AG04450 (cell line): ENCODE data around the gene NXPE1. TPM values are rescaled to one million over a fixed set of nuclear protein-coding genes. Genes with fewer than 3 reads are reported as not detected.

Source experiments
- CTCF ChIA-PET: fragments of 300-600, 350-600 bp; formaldehyde crosslinking; extraction: SDS; loops from one replicate; lab custom pipeline; 2022; ENCODE audit warnings: antibody characterized with exemption, inconsistent platforms; lab: Charles Lee
- POLR2A ChIA-PET: fragments of 350-600 bp; formaldehyde crosslinking; extraction: SDS; loops from one replicate; lab custom pipeline; 2021; ENCODE audit warnings: antibody characterized with exemption, inconsistent platforms; lab: Yijun Ruan, JAX
- DNase-seq: peaks from one replicate; pipeline ENCODE4 v3.0.0-alpha.2; 2011; ENCODE audit warnings: low read depth, low spot score
- H3K27ac ChIP-seq: one replicate; pipeline ENCODE4 v1.5.1; 2012; ENCODE audit warnings: low read depth, low read length, control low read depth
- H3K27me3 ChIP-seq: one replicate; pipeline ENCODE4 v1.6.0; 2012; ENCODE audit warnings: low read length; ENCODE audit not compliant: control insufficient read depth, insufficient read depth
- H3K4me3 ChIP-seq: 2 replicates; pipeline ENCODE4 v1.5.1; 2011; ENCODE audit warnings: mild to moderate bottlenecking, low read depth, low read length, control low read depth
- H3K9me3 ChIP-seq: 2 replicates; pipeline ENCODE4 v1.5.1; 2012; ENCODE audit warnings: low read length; ENCODE audit not compliant: control insufficient read depth, insufficient read depth
- polyA plus RNA-seq: library from polyadenylated mRNA; depleted of rRNA; stranded (reverse); fragments of >200 nt; gene quantifications from 2 replicates; pipeline ENCODE4 v1.2.3, GENCODE V29; 2011
- TF ChIP-seq, protein P1 (sequence below): IDR thresholded peaks from 2 replicates; pipeline ENCODE4 v1.5.1; 2011; ENCODE audit warnings: low read depth, low read length, control low read depth, inconsistent platforms

Gene NXPE1
- polyA plus RNA-seq, 1 experiment: not detected

DNA sequence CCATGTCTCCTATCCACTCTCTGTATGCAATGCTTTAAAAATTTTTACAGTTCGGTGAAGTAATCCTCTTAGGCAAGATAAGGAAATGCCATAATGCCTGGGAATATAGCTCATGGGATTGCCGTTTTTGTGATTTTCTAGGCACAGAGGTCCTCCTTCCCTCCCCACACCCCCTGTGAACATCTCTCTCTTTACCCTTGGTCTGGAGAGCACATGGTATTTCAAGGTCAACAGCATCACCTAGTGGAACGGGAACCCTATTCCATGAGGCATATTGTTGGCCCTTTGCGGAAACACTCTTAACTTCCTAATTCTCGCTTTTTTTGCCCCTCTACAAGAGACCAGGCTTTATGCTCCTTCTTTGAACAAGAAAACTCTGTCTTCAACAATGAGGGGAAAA is 27.1 kb upstream of the NXPE1 start:
- TF ChIP-seq, protein P1, sequence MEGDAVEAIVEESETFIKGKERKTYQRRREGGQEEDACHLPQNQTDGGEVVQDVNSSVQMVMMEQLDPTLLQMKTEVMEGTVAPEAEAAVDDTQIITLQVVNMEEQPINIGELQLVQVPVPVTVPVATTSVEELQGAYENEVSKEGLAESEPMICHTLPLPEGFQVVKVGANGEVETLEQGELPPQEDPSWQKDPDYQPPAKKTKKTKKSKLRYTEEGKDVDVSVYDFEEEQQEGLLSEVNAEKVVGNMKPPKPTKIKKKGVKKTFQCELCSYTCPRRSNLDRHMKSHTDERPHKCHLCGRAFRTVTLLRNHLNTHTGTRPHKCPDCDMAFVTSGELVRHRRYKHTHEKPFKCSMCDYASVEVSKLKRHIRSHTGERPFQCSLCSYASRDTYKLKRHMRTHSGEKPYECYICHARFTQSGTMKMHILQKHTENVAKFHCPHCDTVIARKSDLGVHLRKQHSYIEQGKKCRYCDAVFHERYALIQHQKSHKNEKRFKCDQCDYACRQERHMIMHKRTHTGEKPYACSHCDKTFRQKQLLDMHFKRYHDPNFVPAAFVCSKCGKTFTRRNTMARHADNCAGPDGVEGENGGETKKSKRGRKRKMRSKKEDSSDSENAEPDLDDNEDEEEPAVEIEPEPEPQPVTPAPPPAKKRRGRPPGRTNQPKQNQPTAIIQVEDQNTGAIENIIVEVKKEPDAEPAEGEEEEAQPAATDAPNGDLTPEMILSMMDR: peak; percentile 30
- CTCF ChIA-PET: interaction anchor here (0.6 to 1.2 kb wide), 4 partner anchors 240 to 467 kb away, joined by 3 read pairs; no protein-coding TSS in a partner anchor
- no peaks in the 10 kb centered on the region for H3K27me3 ChIP-seq
- H3K27ac ChIP-seq: no peak overlapping the region
- POLR2A ChIA-PET: no interaction called here
- DNase-seq: no peak
- peaks cover 3% of the 10 kb centered on the region; the same call in 1 of the 2 replicates for H3K9me3 ChIP-seq
- H3K4me3 ChIP-seq: no peak overlapping the region

DNA sequence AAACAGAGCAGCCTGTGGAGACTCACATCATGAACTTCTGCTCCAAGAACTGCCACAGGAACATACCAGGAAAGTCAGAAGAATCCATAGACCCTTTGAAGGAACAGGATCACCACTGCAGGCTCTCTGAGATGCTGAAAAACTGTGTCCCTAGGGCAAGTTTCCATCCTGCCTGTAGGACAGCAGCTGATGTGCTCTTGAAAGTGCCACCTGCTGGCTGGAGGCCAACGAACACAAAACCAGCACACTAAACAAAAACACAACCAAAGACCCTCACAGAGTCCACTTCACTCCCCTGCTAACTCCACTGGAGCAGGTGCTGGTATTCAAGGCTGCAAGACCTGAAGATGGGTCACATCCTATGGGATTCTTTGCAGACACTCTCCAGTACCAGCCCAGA is 12.0 kb upstream of the NXPE1 start:
- no peaks in the 10 kb centered on the region for H3K9me3 ChIP-seq
- TF ChIP-seq, protein P1: no peak
- DNase-seq: no peak
- H3K27me3 ChIP-seq: no peaks in the 10 kb centered on the region
- no peak overlapping the region for H3K4me3 ChIP-seq
- CTCF ChIA-PET: no interaction called here
- H3K27ac ChIP-seq: no peak overlapping the region
- POLR2A ChIA-PET: no interaction called here

DNA sequence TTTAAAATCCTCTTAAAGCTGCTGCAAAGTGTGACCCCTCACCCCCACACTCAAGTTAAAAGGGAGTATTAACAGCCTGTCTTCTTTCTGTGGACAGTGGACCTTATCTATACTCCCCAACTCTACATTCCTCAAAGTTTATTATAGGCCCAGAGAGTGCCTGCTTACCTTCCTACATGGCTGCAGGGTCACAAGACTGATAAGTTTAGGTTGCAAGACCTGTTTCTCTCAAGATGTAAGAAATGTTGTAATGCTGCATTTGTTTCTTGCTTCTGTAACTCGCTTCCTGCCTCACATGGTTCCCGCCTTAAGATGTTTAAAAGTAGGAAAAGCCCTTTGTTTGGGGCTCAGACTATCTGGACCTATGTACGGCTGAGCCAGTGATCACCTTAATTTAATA is 10.1 kb upstream of the NXPE1 start:
- POLR2A ChIA-PET: no interaction called here
- no peak for DNase-seq
- CTCF ChIA-PET: no interaction called here

DNA sequence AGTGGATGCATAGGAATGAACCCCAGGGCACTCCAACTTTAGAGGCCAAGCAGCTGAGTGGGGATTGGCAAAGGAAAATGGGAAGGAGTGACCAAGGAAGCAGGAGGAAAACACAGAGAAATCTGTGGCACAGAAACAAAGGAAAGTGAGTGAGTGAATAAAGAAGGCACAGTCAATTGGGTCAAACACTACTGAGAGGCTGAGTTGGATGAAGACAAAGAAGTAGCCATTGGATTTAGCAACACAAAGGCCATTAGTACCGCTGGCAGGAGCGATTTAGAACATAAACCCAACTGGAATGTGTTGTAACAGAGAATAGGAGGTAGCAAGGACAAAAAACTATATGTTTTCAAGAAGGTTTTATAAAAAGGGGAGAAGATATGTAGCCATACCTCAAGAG is 6.6 kb upstream of the NXPE1 start:
- Histone ChIP-seq H3K27me3 (no peaks in the 10 kb centered on the region), H3K27ac (no peak overlapping the region), H3K9me3 (no peaks in the 10 kb centered on the region), H3K4me3 (no peak overlapping the region)
- ChIA-PET CTCF (no interaction called here), POLR2A (no interaction called here)
- TF ChIP-seq, protein P1: no peak
- DNase-seq: no peak

More for the DNA sequence above, 10.1 kb upstream of the NXPE1 start:
- no peaks in the 10 kb centered on the region for H3K27me3 ChIP-seq
- no peak overlapping the region for H3K27ac ChIP-seq
- no peaks in the 10 kb centered on the region for H3K9me3 ChIP-seq
- no peak overlapping the region for H3K4me3 ChIP-seq
- TF ChIP-seq, protein P1: no peak

DNA sequence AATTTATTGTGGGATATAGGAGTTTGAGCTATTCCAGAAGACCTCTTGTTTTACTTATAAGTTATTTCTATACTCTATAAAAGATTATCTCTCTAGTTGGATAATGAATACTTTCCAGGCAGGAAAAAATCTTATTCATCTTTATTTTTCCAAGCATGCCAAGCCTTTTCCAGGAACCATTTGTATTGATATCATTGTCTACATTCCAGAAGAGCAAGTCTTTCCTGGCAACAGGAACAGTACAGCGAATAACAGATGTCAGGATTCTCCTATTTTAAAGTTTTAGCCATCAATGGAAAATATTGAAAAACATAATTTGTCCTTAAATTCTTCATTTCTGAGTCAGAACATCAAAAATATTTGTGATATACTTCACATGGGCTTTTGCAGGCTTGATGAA is 5.2 kb upstream of the NXPE1 start:
- no peak overlapping the region for H3K27ac ChIP-seq
- no peaks in the 10 kb centered on the region for H3K9me3 ChIP-seq
- ChIA-PET CTCF (no interaction called here), POLR2A (no interaction called here)
- DNase-seq: no peak
- no peaks in the 10 kb centered on the region for H3K27me3 ChIP-seq
- TF ChIP-seq, protein P1: no peak
- no peak overlapping the region for H3K4me3 ChIP-seq
